ENCODE measurements around the gene ZDHHC22. TPM values are rescaled to one million over a fixed set of nuclear protein-coding genes. Genes with fewer than 3 reads are reported as not detected.

ZDHHC22 gene
- polyA plus RNA-seq, 1 of the 3 experiments (the other 2 are of a cell fraction), result not detected

DNA sequence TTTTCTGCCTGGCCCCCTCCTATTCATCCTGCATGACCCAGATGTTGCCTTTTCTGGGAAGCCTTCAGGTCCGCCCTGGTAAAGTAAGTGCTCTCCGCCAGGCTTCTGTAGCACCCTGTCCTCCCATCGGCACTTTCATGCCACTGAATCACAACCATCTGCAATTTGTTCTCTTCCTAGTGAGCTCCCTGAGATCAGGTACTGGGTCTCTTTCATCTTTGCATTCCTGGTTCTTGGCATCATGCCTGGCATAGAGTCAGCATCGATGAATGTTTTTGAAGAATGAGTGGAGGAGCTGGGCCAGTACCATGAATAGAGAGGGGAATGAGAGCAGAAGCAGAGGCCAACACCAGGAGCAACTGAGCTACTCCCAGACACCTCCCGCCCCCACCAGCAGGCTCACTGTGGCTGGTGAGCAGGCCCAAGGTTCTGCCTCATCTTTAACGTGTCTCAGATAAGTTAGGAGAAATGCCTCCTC is 13.1 kb downstream of the ZDHHC22 start:
- Histone ChIP-seq H2AFZ (ENCODE audit: low read depth) (no peak overlapping the region), H3F3A (replicated peaks; ENCODE audit: insufficient read depth) (no peaks in the 10 kb centered on the region), H3K79me2 (ENCODE audit: insufficient read depth) (no peaks in the 10 kb centered on the region), H3K4me3 (ENCODE audit: low read depth in 2 of 2, low read length in 1 of 2) (no peak overlapping the region), H3K9me2 (no peaks in the 10 kb centered on the region), H3K4me2 (no peak overlapping the region), H3K9me3 (no peaks in the 10 kb centered on the region), H3K9ac (no peak overlapping the region), H3K4me1 (ENCODE audit: control insufficient read depth in 1 of 2, insufficient read depth in 2 of 2, low read depth in 1 of 2, low read length in 1 of 2) (peaks cover 0 to 31% of the 10 kb centered on the region in 2 experiments; a peak in 1 of 4 replicates), H3K27ac (ENCODE audit: low read depth in 2 of 2, low read length in 1 of 2) (no peak overlapping the region), H4K20me1 (ENCODE audit: insufficient read depth) (no peaks in the 10 kb centered on the region), H3K27me3 (ENCODE audit: insufficient read depth) (no peaks in the 10 kb centered on the region), H3K36me3 (replicated peaks in 1 of 2; ENCODE audit: control insufficient read depth in 1 of 2, insufficient read depth in 2 of 2, low read length in 1 of 2) (no peaks in the 10 kb centered on the region)
- POLR2A ChIA-PET, result no interaction called here
- TF ChIP-seq GATA2 (CRISPR knock-in tag; IDR thresholded peaks at IDR 0.05) (no peak), FOSL2 (IDR thresholded peaks at IDR 0.05; ENCODE audit: borderline replicate concordance, low read depth) (no peak), EP300 (IDR thresholded peaks at IDR 0.05; ENCODE audit: borderline replicate concordance in 1 of 2, low read depth in 1 of 2, low read length in 1 of 2) (no peak), EZH2phosphoT487 (IDR thresholded peaks at IDR 0.05; ENCODE audit: borderline replicate concordance, low read depth) (no peak), NFIC (IDR thresholded peaks at IDR 0.05; ENCODE audit: borderline replicate concordance) (no peak), JUND (IDR thresholded peaks at IDR 0.05) (no peak), POLR2AphosphoS5 (IDR thresholded peaks at IDR 0.05; ENCODE audit: low read depth, low read length) (no peak), TCF12 (IDR thresholded peaks at IDR 0.05) (no peak), ELF1 (IDR thresholded peaks at IDR 0.05) (no peak), SIN3A (IDR thresholded peaks at IDR 0.05; ENCODE audit: borderline replicate concordance, low read depth, low read length) (no peak), GABPA (IDR thresholded peaks at IDR 0.05; ENCODE audit: low read depth) (no peak), RAD21 (IDR thresholded peaks at IDR 0.05; ENCODE audit: low read length) (no peak), RFX5 (IDR thresholded peaks at IDR 0.05; ENCODE audit: low read length) (no peak), MEF2A (IDR thresholded peaks at IDR 0.05; ENCODE audit: borderline replicate concordance, low read depth) (no peak), TAF1 (IDR thresholded peaks at IDR 0.05; ENCODE audit: borderline replicate concordance, low read depth, low read length) (no peak), TEAD4 (IDR thresholded peaks at IDR 0.05; ENCODE audit: borderline replicate concordance, insufficient read depth) (no peak)
- TF ChIP-seq, protein P1, sequence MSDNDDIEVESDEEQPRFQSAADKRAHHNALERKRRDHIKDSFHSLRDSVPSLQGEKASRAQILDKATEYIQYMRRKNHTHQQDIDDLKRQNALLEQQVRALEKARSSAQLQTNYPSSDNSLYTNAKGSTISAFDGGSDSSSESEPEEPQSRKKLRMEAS (IDR thresholded peaks at IDR 0.05; ENCODE audit: low read depth), result no peak
- TF ChIP-seq, protein P2, sequence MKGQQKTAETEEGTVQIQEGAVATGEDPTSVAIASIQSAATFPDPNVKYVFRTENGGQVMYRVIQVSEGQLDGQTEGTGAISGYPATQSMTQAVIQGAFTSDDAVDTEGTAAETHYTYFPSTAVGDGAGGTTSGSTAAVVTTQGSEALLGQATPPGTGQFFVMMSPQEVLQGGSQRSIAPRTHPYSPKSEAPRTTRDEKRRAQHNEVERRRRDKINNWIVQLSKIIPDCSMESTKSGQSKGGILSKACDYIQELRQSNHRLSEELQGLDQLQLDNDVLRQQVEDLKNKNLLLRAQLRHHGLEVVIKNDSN (IDR thresholded peaks at IDR 0.05; ENCODE audit: borderline replicate concordance, low read depth), result no peak
- TF ChIP-seq, protein P3, sequence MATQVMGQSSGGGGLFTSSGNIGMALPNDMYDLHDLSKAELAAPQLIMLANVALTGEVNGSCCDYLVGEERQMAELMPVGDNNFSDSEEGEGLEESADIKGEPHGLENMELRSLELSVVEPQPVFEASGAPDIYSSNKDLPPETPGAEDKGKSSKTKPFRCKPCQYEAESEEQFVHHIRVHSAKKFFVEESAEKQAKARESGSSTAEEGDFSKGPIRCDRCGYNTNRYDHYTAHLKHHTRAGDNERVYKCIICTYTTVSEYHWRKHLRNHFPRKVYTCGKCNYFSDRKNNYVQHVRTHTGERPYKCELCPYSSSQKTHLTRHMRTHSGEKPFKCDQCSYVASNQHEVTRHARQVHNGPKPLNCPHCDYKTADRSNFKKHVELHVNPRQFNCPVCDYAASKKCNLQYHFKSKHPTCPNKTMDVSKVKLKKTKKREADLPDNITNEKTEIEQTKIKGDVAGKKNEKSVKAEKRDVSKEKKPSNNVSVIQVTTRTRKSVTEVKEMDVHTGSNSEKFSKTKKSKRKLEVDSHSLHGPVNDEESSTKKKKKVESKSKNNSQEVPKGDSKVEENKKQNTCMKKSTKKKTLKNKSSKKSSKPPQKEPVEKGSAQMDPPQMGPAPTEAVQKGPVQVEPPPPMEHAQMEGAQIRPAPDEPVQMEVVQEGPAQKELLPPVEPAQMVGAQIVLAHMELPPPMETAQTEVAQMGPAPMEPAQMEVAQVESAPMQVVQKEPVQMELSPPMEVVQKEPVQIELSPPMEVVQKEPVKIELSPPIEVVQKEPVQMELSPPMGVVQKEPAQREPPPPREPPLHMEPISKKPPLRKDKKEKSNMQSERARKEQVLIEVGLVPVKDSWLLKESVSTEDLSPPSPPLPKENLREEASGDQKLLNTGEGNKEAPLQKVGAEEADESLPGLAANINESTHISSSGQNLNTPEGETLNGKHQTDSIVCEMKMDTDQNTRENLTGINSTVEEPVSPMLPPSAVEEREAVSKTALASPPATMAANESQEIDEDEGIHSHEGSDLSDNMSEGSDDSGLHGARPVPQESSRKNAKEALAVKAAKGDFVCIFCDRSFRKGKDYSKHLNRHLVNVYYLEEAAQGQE (IDR thresholded peaks at IDR 0.05; ENCODE audit: low read depth, low read length), result no peak
- TF ChIP-seq, protein P4, sequence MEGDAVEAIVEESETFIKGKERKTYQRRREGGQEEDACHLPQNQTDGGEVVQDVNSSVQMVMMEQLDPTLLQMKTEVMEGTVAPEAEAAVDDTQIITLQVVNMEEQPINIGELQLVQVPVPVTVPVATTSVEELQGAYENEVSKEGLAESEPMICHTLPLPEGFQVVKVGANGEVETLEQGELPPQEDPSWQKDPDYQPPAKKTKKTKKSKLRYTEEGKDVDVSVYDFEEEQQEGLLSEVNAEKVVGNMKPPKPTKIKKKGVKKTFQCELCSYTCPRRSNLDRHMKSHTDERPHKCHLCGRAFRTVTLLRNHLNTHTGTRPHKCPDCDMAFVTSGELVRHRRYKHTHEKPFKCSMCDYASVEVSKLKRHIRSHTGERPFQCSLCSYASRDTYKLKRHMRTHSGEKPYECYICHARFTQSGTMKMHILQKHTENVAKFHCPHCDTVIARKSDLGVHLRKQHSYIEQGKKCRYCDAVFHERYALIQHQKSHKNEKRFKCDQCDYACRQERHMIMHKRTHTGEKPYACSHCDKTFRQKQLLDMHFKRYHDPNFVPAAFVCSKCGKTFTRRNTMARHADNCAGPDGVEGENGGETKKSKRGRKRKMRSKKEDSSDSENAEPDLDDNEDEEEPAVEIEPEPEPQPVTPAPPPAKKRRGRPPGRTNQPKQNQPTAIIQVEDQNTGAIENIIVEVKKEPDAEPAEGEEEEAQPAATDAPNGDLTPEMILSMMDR (IDR thresholded peaks at IDR 0.05), result no peak
- WGBS (ENCODE audit: low lambda C conversion rate), result 54% methylated on average over 5 of the region's 6 CpGs
- no peak for DNase-seq
- CTCF ChIA-PET, result interaction anchor here (0.8 to 10.4 kb wide), 5 partner anchors 9 to 254 kb away, joined by 3 to 129 read pairs (median 4); partner anchors contain the start of gene ZDHHC22

All from SK-N-SH (cell line).